PC-3 (cell line): Measurements from ENCODE around the gene SUCNR1.

ENCODE experiments used
- EZH2 ChIP-seq: fragments of 300-600 bp; sonication (generic); IDR thresholded peaks from one replicate; pipeline ENCODE4 v1.6.1; 2017; ENCODE audit warnings: antibody characterized with exemption, mild to moderate bottlenecking, low read length; ENCODE audit not compliant: unreplicated experiment
- TF ChIP-seq, protein P1 (sequence below): fragments of 300-600 bp; sonication (generic); conservative IDR thresholded peaks from 2 replicates; pipeline ENCODE4 v1.5.1; 2017; ENCODE audit warnings: antibody characterized with exemption, low read depth, mild to moderate bottlenecking, low read length

DNA sequence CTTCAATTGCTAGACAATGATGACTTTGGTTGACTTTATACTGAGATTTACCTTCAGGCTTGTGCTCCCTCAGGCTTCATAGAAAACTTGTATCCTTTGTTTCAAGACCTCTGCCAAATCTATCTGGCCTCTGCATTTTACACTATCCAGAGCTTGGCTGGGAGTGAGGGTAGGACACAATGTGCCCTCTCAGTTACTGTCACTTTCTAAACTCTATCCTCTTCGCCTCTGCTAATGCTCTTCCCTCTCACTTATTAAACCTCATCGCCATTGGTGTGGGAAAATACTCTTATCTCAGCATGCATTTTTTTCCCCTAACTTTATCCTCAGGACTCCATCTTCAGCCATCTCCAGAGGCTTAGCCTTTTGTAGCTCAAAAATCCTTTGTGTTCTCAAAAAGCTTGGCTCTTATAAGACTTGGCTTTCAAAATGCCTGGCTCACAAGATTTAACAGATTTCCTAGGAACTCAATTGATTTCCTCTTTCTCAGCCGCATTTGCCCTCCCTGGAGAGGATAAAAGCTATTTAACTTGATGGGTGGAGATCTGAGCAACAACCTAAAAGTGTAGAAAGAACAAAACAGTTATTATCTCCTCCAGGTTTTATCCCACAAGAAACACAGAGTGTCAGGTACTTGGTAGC lies 28.3 kb downstream of the SUCNR1 start:
- TF ChIP-seq, protein P1, sequence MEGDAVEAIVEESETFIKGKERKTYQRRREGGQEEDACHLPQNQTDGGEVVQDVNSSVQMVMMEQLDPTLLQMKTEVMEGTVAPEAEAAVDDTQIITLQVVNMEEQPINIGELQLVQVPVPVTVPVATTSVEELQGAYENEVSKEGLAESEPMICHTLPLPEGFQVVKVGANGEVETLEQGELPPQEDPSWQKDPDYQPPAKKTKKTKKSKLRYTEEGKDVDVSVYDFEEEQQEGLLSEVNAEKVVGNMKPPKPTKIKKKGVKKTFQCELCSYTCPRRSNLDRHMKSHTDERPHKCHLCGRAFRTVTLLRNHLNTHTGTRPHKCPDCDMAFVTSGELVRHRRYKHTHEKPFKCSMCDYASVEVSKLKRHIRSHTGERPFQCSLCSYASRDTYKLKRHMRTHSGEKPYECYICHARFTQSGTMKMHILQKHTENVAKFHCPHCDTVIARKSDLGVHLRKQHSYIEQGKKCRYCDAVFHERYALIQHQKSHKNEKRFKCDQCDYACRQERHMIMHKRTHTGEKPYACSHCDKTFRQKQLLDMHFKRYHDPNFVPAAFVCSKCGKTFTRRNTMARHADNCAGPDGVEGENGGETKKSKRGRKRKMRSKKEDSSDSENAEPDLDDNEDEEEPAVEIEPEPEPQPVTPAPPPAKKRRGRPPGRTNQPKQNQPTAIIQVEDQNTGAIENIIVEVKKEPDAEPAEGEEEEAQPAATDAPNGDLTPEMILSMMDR = no peak
- no peak for TF ChIP-seq EZH2
